ENCODE measurements around the gene HDAC10.

The HDAC10 gene

GRCh38 chr22:50247748-50248147, 3.3 kb downstream of the HDAC10 start:
- TF ChIP-seq POLR2AphosphoS5 (IDR thresholded peaks at IDR 0.05; ENCODE audit: low read depth) (peak; percentile 39; the same call in 1 of the 2 replicates), REST (IDR thresholded peaks at IDR 0.05; ENCODE audit: insufficient replicate concordance, low read depth) (no peak)
- peak in 1 of 2 experiments; percentile 62 for DNase-seq (ENCODE audit: low read depth in 1 of 2, low spot score in 1 of 2)
- H3K4me3 ChIP-seq (replicated peaks; ENCODE audit: insufficient read depth, low read length): no peak overlapping the region
- no peak overlapping the region; the same call in 1 of the 2 replicates for H3K27ac ChIP-seq (replicated peaks)
- H3K27me3 ChIP-seq (ENCODE audit: insufficient read depth, poor library complexity, severe bottlenecking): no peaks in the 10 kb centered on the region

- no peak overlapping the region for H3K27ac ChIP-seq (replicated peaks)
- no peaks in the 10 kb centered on the region for H3K27me3 ChIP-seq (ENCODE audit: insufficient read depth, poor library complexity, severe bottlenecking)
- DNase-seq (ENCODE audit: low read depth in 1 of 2, low spot score in 1 of 2): no peak
- TF ChIP-seq CTCF (IDR thresholded peaks at IDR 0.05; ENCODE audit: insufficient read depth, low read length) (no peak), GABPA (IDR thresholded peaks at IDR 0.05; ENCODE audit: low read depth) (no peak), POLR2AphosphoS5 (IDR thresholded peaks at IDR 0.05; ENCODE audit: low read depth) (no peak), REST (IDR thresholded peaks at IDR 0.05; ENCODE audit: insufficient replicate concordance, low read depth) (no peak), SPI1 (IDR thresholded peaks at IDR 0.05; ENCODE audit: borderline replicate concordance, low read depth) (no peak)
- H3K4me3 ChIP-seq (replicated peaks; ENCODE audit: insufficient read depth, low read length): no peak overlapping the region
Measured at GRCh38 chr22:50246242-50247175, 4.6 kb downstream of the HDAC10 start.

GRCh38 chr22:50245214-50246072, 5.6 kb downstream of the HDAC10 start:
- H3K4me3 ChIP-seq (replicated peaks; ENCODE audit: insufficient read depth, low read length): peak overlapping the region; percentile 96
- no peak for TF ChIP-seq REST (IDR thresholded peaks at IDR 0.05; ENCODE audit: insufficient replicate concordance, low read depth)
- no peak for TF ChIP-seq CTCF (IDR thresholded peaks at IDR 0.05; ENCODE audit: insufficient read depth, low read length)
- TF ChIP-seq SPI1 (IDR thresholded peaks at IDR 0.05; ENCODE audit: borderline replicate concordance, low read depth): no peak
- no peak for TF ChIP-seq POLR2AphosphoS5 (IDR thresholded peaks at IDR 0.05; ENCODE audit: low read depth)
- TF ChIP-seq GABPA (IDR thresholded peaks at IDR 0.05; ENCODE audit: low read depth): no peak
- peak overlapping the region; percentile 82 for H3K27ac ChIP-seq (replicated peaks)
- DNase-seq (ENCODE audit: low read depth in 1 of 2, low spot score in 1 of 2): no peak
- H3K27me3 ChIP-seq (ENCODE audit: insufficient read depth, poor library complexity, severe bottlenecking): no peaks in the 10 kb centered on the region
